HCT116 (cell line): Measurements from ENCODE around the gene TMEM132A. TPM values are rescaled to one million over a fixed set of nuclear protein-coding genes. Genes with fewer than 3 reads are reported as not detected.

Experiments
- ATAC-seq: fragments of 200-7000 bp; cut with Tn5 transposase; 2 replicates; pipeline ENCODE4 v1.9.1; 2020; ENCODE audit warnings: mild to moderate bottlenecking, moderate library complexity
- BruUV-seq: library from RNA; stranded (reverse); fragments of 400-500 nt; replicated peaks from 2 replicates; lab custom pipeline; 2021; lab: Mats Ljungman, UMichigan
- CTCF ChIA-PET: fragments of 300-600 bp; sonication (Branson Sonifier 250); formaldehyde crosslinking; loops from one replicate; lab custom pipeline; 2021; ENCODE audit warnings: antibody characterized with exemption; lab: Charles Lee
- POLR2A ChIA-PET: fragments of 300-600, 350-600 bp; sonication (Branson Sonifier 250); formaldehyde crosslinking; loops from one replicate; lab custom pipeline; 2021; ENCODE audit warnings: antibody characterized with exemption; lab: Charles Lee
- RAD21 ChIA-PET, 2 experiments: fragments of 300-600 bp; sonication (Branson Sonifier 250); formaldehyde crosslinking; loops; one replicate each; lab custom pipeline; 2023; ENCODE audit warnings: low total read pairs in 2 of 2; ENCODE audit not compliant: uncharacterized antibody in 2 of 2, unreplicated experiment in 2 of 2, low non-redundant PET in 1 of 2; lab: Charles Lee
- DNase-seq: peaks from one replicate; pipeline ENCODE4 v3.0.0-alpha.2; 2010; ENCODE audit warnings: low read depth, low spot score
- H2AFZ ChIP-seq: fragments of 200-600 bp; shearing (Covaris generic), sonication (generic); 2 replicates; pipeline ENCODE4 v1.6.1; 2017; ENCODE audit warnings: low read depth, mixed run types, mixed read lengths, antibody characterized with exemption, low read length; ENCODE audit not compliant: poor library complexity, severe bottlenecking
- H3K27ac ChIP-seq: 2 replicates; pipeline ENCODE4 v1.5.1; 2012; ENCODE audit warnings: low read depth, low read length
- H3K27me3 ChIP-seq: fragments of 200-600 bp; sonication (generic); 2 replicates; pipeline ENCODE4 v1.6.1; 2016; ENCODE audit warnings: mixed run types, low read length, mixed read lengths; ENCODE audit not compliant: insufficient read depth
- H3K36me3 ChIP-seq, 2 experiments: fragments of 200-500 bp in 1 of 2; fragments of 200-600 bp in 1 of 2; sonication (Bioruptor generic) in 1 of 2; sonication (generic) in 1 of 2; 2 replicates each; pipeline versions ENCODE4 v1.5.1 to v1.6.1; 2014 to 2016; ENCODE audit warnings: low read length in 2 of 2, inconsistent platforms in 1 of 2, mixed read lengths in 1 of 2, mixed run types in 1 of 2; ENCODE audit not compliant: insufficient read depth in 2 of 2, control insufficient read depth in 1 of 2
- H3K4me1 ChIP-seq, 2 experiments: fragments of 200-600 bp in 1 of 2; sonication (generic) in 1 of 2; 2 replicates each; pipeline versions ENCODE4 v1.5.1 to v1.6.1; 2012 to 2017; ENCODE audit warnings: low read length in 2 of 2, inconsistent platforms in 1 of 2, mild to moderate bottlenecking in 1 of 2, mixed read lengths in 1 of 2, mixed run types in 1 of 2, moderate library complexity in 1 of 2; ENCODE audit not compliant: insufficient read depth in 2 of 2, control insufficient read depth in 1 of 2
- H3K4me2 ChIP-seq: fragments of 200-600 bp; sonication (generic); 2 replicates; pipeline ENCODE4 v1.6.1; 2017; ENCODE audit warnings: mixed run types, low read length, mixed read lengths
- H3K4me3 ChIP-seq, 2 experiments: fragments of 200-600 bp in 1 of 2; sonication (generic) in 1 of 2; replicated peaks in 1 of 2; 2 replicates each; pipeline ENCODE4 v1.5.1; 2011 to 2016; ENCODE audit warnings: low read length in 2 of 2, control low read depth in 1 of 2, low read depth in 1 of 2, mild to moderate bottlenecking in 1 of 2, mixed read lengths in 1 of 2, mixed run types in 1 of 2
- H3K79me2 ChIP-seq: fragments of 200-600 bp; sonication (generic); 2 replicates; pipeline ENCODE4 v1.6.1; 2017; ENCODE audit warnings: mild to moderate bottlenecking, mixed run types, low read length, moderate library complexity, mixed read lengths; ENCODE audit not compliant: insufficient read depth
- H3K9ac ChIP-seq: fragments of 200-600 bp; sonication (generic); 2 replicates; pipeline ENCODE4 v1.6.1; 2016; ENCODE audit warnings: low read length, mixed read lengths
- H3K9me2 ChIP-seq: fragments of 200-600 bp; sonication (generic), shearing (Covaris generic); 2 replicates; pipeline ENCODE4 v1.6.1; 2017; ENCODE audit warnings: mixed run types, mild to moderate bottlenecking, moderate library complexity; ENCODE audit not compliant: insufficient read depth
- H3K9me3 ChIP-seq, 2 experiments: fragments of 200-500 bp in 1 of 2; fragments of 200-600 bp in 1 of 2; sonication (Bioruptor generic) in 1 of 2; sonication (generic) in 1 of 2; 2 replicates each; pipeline ENCODE4 v1.6.1; 2014 to 2017; ENCODE audit warnings: low read length in 2 of 2, mixed read lengths in 2 of 2, inconsistent platforms in 1 of 2, low read depth in 1 of 2, mild to moderate bottlenecking in 1 of 2, mixed run types in 1 of 2, moderate library complexity in 1 of 2; ENCODE audit not compliant: control insufficient read depth in 1 of 2, insufficient read depth in 1 of 2
- H4K20me1 ChIP-seq: fragments of 200-600 bp; sonication (generic), shearing (Covaris generic); 2 replicates; pipeline ENCODE4 v1.6.1; 2017; ENCODE audit warnings: mixed run types, mild to moderate bottlenecking, moderate library complexity; ENCODE audit not compliant: insufficient read depth
- ATF3 ChIP-seq: IDR thresholded peaks from 2 replicates; pipeline ENCODE4 v1.6.1; 2012
- CBX3 ChIP-seq: IDR thresholded peaks from 2 replicates; pipeline ENCODE4 v1.6.1; 2012; ENCODE audit warnings: low read depth
- EGR1 ChIP-seq: IDR thresholded peaks from 2 replicates; pipeline ENCODE4 v1.6.1; 2012; ENCODE audit warnings: low read depth
- EZH2 ChIP-seq: fragments of 200-600 bp; sonication (generic); IDR thresholded peaks from 2 replicates; pipeline ENCODE4 v1.6.1; 2017; ENCODE audit warnings: antibody characterized with exemption, mixed run types
- EZH2phosphoT487 ChIP-seq: fragments of 200-600 bp; IDR thresholded peaks from 2 replicates; pipeline ENCODE4 v1.6.1; 2018; ENCODE audit warnings: antibody characterized with exemption, borderline replicate concordance
- FOSL1 ChIP-seq: IDR thresholded peaks from 2 replicates; pipeline ENCODE4 v1.6.1; 2012; ENCODE audit warnings: low read depth
- JUND ChIP-seq: IDR thresholded peaks from 2 replicates; pipeline ENCODE4 v1.6.1; 2012
- POLR2A ChIP-seq: IDR thresholded peaks from 2 replicates; pipeline ENCODE4 v1.7.0; 2011; ENCODE audit warnings: borderline replicate concordance; ENCODE audit not compliant: insufficient read depth, insufficient read length; ENCODE audit errors: extremely low read depth
- POLR2AphosphoS5 ChIP-seq: IDR thresholded peaks from 2 replicates; pipeline ENCODE4 v1.6.1; 2011; ENCODE audit warnings: mild to moderate bottlenecking, low read depth, low read length, moderate library complexity
- RAD21 ChIP-seq: IDR thresholded peaks from 2 replicates; pipeline ENCODE4 v1.6.1; 2012; ENCODE audit warnings: low read depth, mild to moderate bottlenecking
- REST ChIP-seq: IDR thresholded peaks from 2 replicates; pipeline ENCODE4 v1.6.1; 2012; ENCODE audit warnings: low read depth
- SIN3A ChIP-seq: IDR thresholded peaks from 2 replicates; pipeline ENCODE4 v1.6.1; 2012; ENCODE audit warnings: low read depth
- SP1 ChIP-seq: IDR thresholded peaks from 2 replicates; pipeline ENCODE4 v1.6.1; 2012; ENCODE audit warnings: low read depth
- SRF ChIP-seq: IDR thresholded peaks from 2 replicates; pipeline ENCODE4 v1.6.1; 2012; ENCODE audit warnings: low read depth
- TCF7L2 ChIP-seq: IDR thresholded peaks from 2 replicates; pipeline ENCODE4 v1.7.0; 2011; ENCODE audit warnings: borderline replicate concordance, inconsistent platforms; ENCODE audit not compliant: insufficient read depth, insufficient read length; ENCODE audit errors: extremely low read depth
- YY1 ChIP-seq: IDR thresholded peaks from 2 replicates; pipeline ENCODE4 v1.6.1; 2011; ENCODE audit warnings: low read length, low read depth, moderate library complexity, mild to moderate bottlenecking; ENCODE audit not compliant: insufficient replicate concordance; ENCODE audit errors: extremely low read depth
- ZBTB33 ChIP-seq: IDR thresholded peaks from 2 replicates; pipeline ENCODE4 v1.6.1; 2011; ENCODE audit warnings: mild to moderate bottlenecking, low read length, moderate library complexity; ENCODE audit not compliant: insufficient replicate concordance; ENCODE audit errors: extremely low read depth
- ZFX ChIP-seq: fragments of 450-650 bp; IDR thresholded peaks from 2 replicates; pipeline ENCODE4 v1.6.1; 2017
- intact Hi-C: fragments of 100-400 bp; cut with micrococcal nuclease; formaldehyde crosslinking; loops from 2 replicates; pipeline ENCODE4 v1.10.0; 2022
- total RNA-seq: library from RNA; stranded (reverse); gene quantifications from one replicate; pipeline ENCODE4 v1.2.1, GENCODE V29; 2021; ENCODE audit not compliant: unreplicated experiment

Gene TMEM132A
- total RNA-seq, 1 experiment from 2014 or later: 120 TPM

GRCh38 chr11:60916669-60917206 lies 7.5 kb upstream of the TMEM132A start:
- ChIA-PET POLR2A (no interaction called here), RAD21 (no interaction called here), CTCF (interaction anchor here (2.1 kb wide), 1 partner anchor 17 kb away, joined by 13 read pairs; no protein-coding TSS in a partner anchor)
- BruUV-seq: no TSS peak
- peaks cover 26 to 66% of the 10 kb centered on the region in 2 experiments for H3K4me1 ChIP-seq
- intact Hi-C loops: loop anchor here (10.0 kb wide), 1 partner anchor 268 kb away; no protein-coding TSS in a partner anchor
- TF ChIP-seq YY1 (no peak), SP1 (no peak), TCF7L2 (no peak), REST (no peak), ATF3 (no peak), RAD21 (no peak), ZFX (no peak), EZH2phosphoT487 (no peak), POLR2AphosphoS5 (no peak), FOSL1 (no peak), EZH2 (no peak), CBX3 (no peak), ZBTB33 (no peak), SIN3A (no peak), SRF (no peak), JUND (no peak), POLR2A (no peak), EGR1 (no peak)
- H3K4me3 ChIP-seq: no peak overlapping the region
- H3K9ac ChIP-seq: no peak overlapping the region
- no peaks in the 10 kb centered on the region for H3K9me2 ChIP-seq
- H2AFZ ChIP-seq: no peak overlapping the region
- ATAC-seq: no peak
- peaks cover 57% of the 10 kb centered on the region for H3K79me2 ChIP-seq
- H3K27me3 ChIP-seq: no peaks in the 10 kb centered on the region
- no peaks in the 10 kb centered on the region; the same call in 1 of the 2 replicates for H4K20me1 ChIP-seq
- no peak overlapping the region for H3K27ac ChIP-seq
- no peak overlapping the region for H3K4me2 ChIP-seq
- peaks cover 9 to 15% of the 10 kb centered on the region in 2 experiments; a peak in 2 of 4 replicates for H3K36me3 ChIP-seq
- H3K9me3 ChIP-seq: no peaks in the 10 kb centered on the region
- DNase-seq: no peak
